HEK293 (cell line): ENCODE data around the gene STK32A.

ENCODE experiments used
- CTCF ChIP-seq: fragments of 450-650 bp; formaldehyde crosslinking; IDR thresholded peaks from 2 replicates; pipeline ENCODE4 v1.5.1; 2016; ENCODE audit warnings: missing biosample characterization, missing genetic modification characterization
- EGR2 ChIP-seq: fragments of 450-650 bp; formaldehyde crosslinking; IDR thresholded peaks from 2 replicates; pipeline ENCODE4 v1.5.1; 2016; ENCODE audit warnings: low read depth, missing biosample characterization, missing genetic modification characterization
- HOXD13 ChIP-seq: sonication (generic); formaldehyde crosslinking; IDR thresholded peaks from 2 replicates; pipeline ENCODE4 v1.8.0; 2022; ENCODE audit warnings: missing genetic modification reagents, borderline replicate concordance
- YY1 ChIP-seq: fragments of 450-650 bp; formaldehyde crosslinking; IDR thresholded peaks from 2 replicates; pipeline ENCODE4 v1.5.1; 2018; ENCODE audit warnings: missing biosample characterization, missing genetic modification characterization
- ZNF324 ChIP-seq: fragments of 450-650 bp; formaldehyde crosslinking; IDR thresholded peaks from 2 replicates; pipeline ENCODE4 v1.5.1; 2016; ENCODE audit warnings: missing biosample characterization, missing genetic modification characterization
- ZNF549 ChIP-seq: fragments of 450-650 bp; IDR thresholded peaks from 2 replicates; pipeline ENCODE4 v1.5.1; 2018; ENCODE audit warnings: missing biosample characterization, missing genetic modification characterization, mild to moderate bottlenecking, inconsistent platforms, moderate library complexity
- ZNF792 ChIP-seq: fragments of 450-650 bp; formaldehyde crosslinking; IDR thresholded peaks from 2 replicates; pipeline ENCODE4 v1.5.1; 2016; ENCODE audit warnings: missing biosample characterization, missing genetic modification characterization

GRCh38 chr5:147276497-147276896, 41.7 kb downstream of the STK32A start:
- TF ChIP-seq CTCF (tag by site-specific recombination) (no peak), ZNF549 (tag by site-specific recombination) (no peak), ZNF792 (tag by site-specific recombination) (no peak), EGR2 (tag by site-specific recombination) (no peak), YY1 (tag by site-specific recombination) (no peak), HOXD13 (CRISPR knock-in tag) (no peak), ZNF324 (tag by site-specific recombination) (no peak)
